PC-3 (cell line): ENCODE measurements around the gene DLGAP1. TPM values are rescaled to one million over a fixed set of nuclear protein-coding genes. Genes with fewer than 3 reads are reported as not detected.

Experiments
- ATAC-seq: fragments of 200-7000 bp; cut with Tn5 transposase; 2 replicates; pipeline ENCODE4 v1.9.1; 2020; ENCODE audit warnings: mild to moderate bottlenecking, moderate library complexity
- BruUV-seq: library from RNA; stranded (reverse); fragments of 400-500 nt; replicated peaks from 2 replicates; lab custom pipeline; 2021; lab: Mats Ljungman, UMichigan
- CTCF ChIA-PET: fragments of 300-600 bp; sonication (Branson Sonifier 250); formaldehyde crosslinking; loops from one replicate; lab custom pipeline; 2022; ENCODE audit warnings: antibody characterized with exemption; lab: Charles Lee
- POLR2A ChIA-PET: fragments of 300-600 bp; sonication (Branson Sonifier 250); formaldehyde crosslinking; loops from one replicate; lab custom pipeline; 2022; ENCODE audit warnings: antibody characterized with exemption; ENCODE audit not compliant: unreplicated experiment; lab: Charles Lee
- DNase-seq: peaks from one replicate; pipeline ENCODE4 v3.0.0-alpha.2; 2015
- H2AFZ ChIP-seq: fragments of 300-600 bp; sonication (generic); 2 replicates; pipeline ENCODE4 v1.6.0; 2016; ENCODE audit warnings: antibody characterized with exemption, low read length
- H3F3A ChIP-seq: fragments of 300-600 bp; sonication (generic); one replicate; pipeline ENCODE4 v1.6.0; 2017; ENCODE audit warnings: antibody characterized with exemption, low read length, control low read depth, mild to moderate bottlenecking; ENCODE audit not compliant: unreplicated experiment
- H3K27ac ChIP-seq: fragments of 300-600 bp; sonication (generic); 2 replicates; pipeline ENCODE4 v1.5.1; 2016; ENCODE audit warnings: mild to moderate bottlenecking, low read length
- H3K27me3 ChIP-seq: fragments of 300-600 bp; sonication (generic); 2 replicates; pipeline ENCODE4 v1.6.1; 2016; ENCODE audit warnings: low read length, mixed read lengths
- H3K36me3 ChIP-seq: fragments of 300-600 bp; sonication (generic); 2 replicates; pipeline ENCODE4 v1.6.1; 2016; ENCODE audit warnings: low read depth, mixed run types, low read length, mixed read lengths
- H3K4me1 ChIP-seq: fragments of 300-600 bp; sonication (generic); 2 replicates; pipeline ENCODE4 v1.5.1; 2016; ENCODE audit warnings: low read length; ENCODE audit not compliant: insufficient read depth
- H3K4me2 ChIP-seq: fragments of 300-600 bp; sonication (generic); 2 replicates; pipeline ENCODE4 v1.6.0; 2016; ENCODE audit warnings: low read length
- H3K4me3 ChIP-seq: fragments of 300-600 bp; sonication (generic); 2 replicates; pipeline ENCODE4 v1.5.1; 2016; ENCODE audit warnings: mild to moderate bottlenecking, low read length, mixed read lengths
- H3K79me2 ChIP-seq: fragments of 300-600 bp; sonication (generic); 2 replicates; pipeline ENCODE4 v1.6.1; 2017; ENCODE audit warnings: low read length, mixed read lengths
- H3K9ac ChIP-seq: fragments of 300-600 bp; sonication (generic); 2 replicates; pipeline ENCODE4 v1.6.0; 2016; ENCODE audit warnings: mild to moderate bottlenecking, low read length
- H3K9me2 ChIP-seq: fragments of 300-600 bp; sonication (generic); replicated peaks from 2 replicates; pipeline ENCODE4 v1.6.1; 2016; ENCODE audit warnings: mixed run types, low read length, mixed read lengths
- H3K9me3 ChIP-seq: fragments of 300-600 bp; sonication (generic); 2 replicates; pipeline ENCODE4 v1.6.1; 2016; ENCODE audit warnings: low read length, mixed read lengths
- H4K20me1 ChIP-seq: fragments of 300-600 bp; sonication (generic); 2 replicates; pipeline ENCODE4 v1.6.1; 2016; ENCODE audit warnings: low read length, mixed read lengths
- EZH2 ChIP-seq: fragments of 300-600 bp; sonication (generic); IDR thresholded peaks from one replicate; pipeline ENCODE4 v1.6.1; 2017; ENCODE audit warnings: antibody characterized with exemption, mild to moderate bottlenecking, low read length; ENCODE audit not compliant: unreplicated experiment
- EZH2phosphoT487 ChIP-seq: fragments of 300-600 bp; sonication (generic); IDR thresholded peaks from 2 replicates; pipeline ENCODE4 v1.6.1; 2018; ENCODE audit warnings: mild to moderate bottlenecking, antibody characterized with exemption, low read length, borderline replicate concordance
- intact Hi-C: fragments of 100-400 bp; cut with micrococcal nuclease; formaldehyde crosslinking; loops from 2 replicates; pipeline ENCODE4 v1.9.0; 2023
- total RNA-seq: library from RNA; depleted of rRNA; stranded (reverse); fragments of >200 nt; gene quantifications from 2 replicates; pipeline ENCODE4 v1.2.3, GENCODE V29; 2014
- TF ChIP-seq, protein P1 (sequence below): fragments of 300-600 bp; sonication (generic); conservative IDR thresholded peaks from 2 replicates; pipeline ENCODE4 v1.5.1; 2017; ENCODE audit warnings: antibody characterized with exemption, low read depth, mild to moderate bottlenecking, low read length

Gene DLGAP1
- total RNA-seq, 1 experiment from 2014 or later = not detected

DNA sequence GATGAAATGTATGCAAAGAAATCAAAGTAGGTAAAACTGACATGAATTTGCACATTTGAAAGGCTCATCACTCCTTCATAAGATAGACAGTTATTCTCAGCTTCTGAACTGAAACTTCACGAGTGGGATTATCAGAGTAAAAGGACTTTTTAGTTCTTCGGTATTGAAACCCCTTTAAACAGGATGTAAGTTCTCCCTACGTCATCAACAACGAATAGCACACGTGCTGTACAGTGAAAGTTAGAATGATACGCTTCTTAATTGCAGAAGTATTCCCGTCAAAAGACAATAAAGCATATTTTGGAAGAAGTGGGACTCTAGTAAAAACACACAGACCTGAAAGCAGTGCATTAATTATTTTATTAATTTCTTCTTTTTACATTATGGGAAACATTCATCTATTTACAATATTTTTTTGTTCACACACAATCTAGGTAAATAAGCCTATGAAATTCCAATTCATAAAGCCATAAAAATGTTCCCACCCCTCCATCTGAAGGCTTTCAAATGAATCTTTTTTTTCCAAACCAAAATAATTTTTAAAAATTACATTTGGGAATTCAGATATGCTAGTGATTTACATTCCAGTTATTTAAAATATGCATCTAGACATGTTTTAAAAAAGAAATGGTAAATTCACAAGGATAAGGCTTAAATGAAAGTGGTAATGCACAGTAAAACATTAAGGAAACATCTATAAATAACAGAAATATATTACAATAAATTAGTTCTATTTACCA is 959.2 kb downstream of the DLGAP1 start:
- ChIA-PET CTCF (no interaction called here), POLR2A (interaction anchor here (0.7 kb wide), 1 partner anchor 37 kb away, joined by 3 read pairs; no protein-coding TSS in a partner anchor)
- DNase-seq (no peak), ATAC-seq (no peak)
- Histone ChIP-seq H3K4me3 (no peak overlapping the region), H3K36me3 (no peaks in the 10 kb centered on the region), H3K9me3 (no peaks in the 10 kb centered on the region), H3F3A (no peaks in the 10 kb centered on the region), H3K27ac (no peak overlapping the region), H3K27me3 (no peaks in the 10 kb centered on the region), H3K4me1 (no peaks in the 10 kb centered on the region), H4K20me1 (no peaks in the 10 kb centered on the region), H3K4me2 (no peak overlapping the region), H2AFZ (no peak overlapping the region), H3K79me2 (no peaks in the 10 kb centered on the region), H3K9me2 (no peaks in the 10 kb centered on the region), H3K9ac (no peak overlapping the region)
- no peak for TF ChIP-seq EZH2
- no peak for TF ChIP-seq EZH2phosphoT487
- TF ChIP-seq, protein P1, sequence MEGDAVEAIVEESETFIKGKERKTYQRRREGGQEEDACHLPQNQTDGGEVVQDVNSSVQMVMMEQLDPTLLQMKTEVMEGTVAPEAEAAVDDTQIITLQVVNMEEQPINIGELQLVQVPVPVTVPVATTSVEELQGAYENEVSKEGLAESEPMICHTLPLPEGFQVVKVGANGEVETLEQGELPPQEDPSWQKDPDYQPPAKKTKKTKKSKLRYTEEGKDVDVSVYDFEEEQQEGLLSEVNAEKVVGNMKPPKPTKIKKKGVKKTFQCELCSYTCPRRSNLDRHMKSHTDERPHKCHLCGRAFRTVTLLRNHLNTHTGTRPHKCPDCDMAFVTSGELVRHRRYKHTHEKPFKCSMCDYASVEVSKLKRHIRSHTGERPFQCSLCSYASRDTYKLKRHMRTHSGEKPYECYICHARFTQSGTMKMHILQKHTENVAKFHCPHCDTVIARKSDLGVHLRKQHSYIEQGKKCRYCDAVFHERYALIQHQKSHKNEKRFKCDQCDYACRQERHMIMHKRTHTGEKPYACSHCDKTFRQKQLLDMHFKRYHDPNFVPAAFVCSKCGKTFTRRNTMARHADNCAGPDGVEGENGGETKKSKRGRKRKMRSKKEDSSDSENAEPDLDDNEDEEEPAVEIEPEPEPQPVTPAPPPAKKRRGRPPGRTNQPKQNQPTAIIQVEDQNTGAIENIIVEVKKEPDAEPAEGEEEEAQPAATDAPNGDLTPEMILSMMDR = no peak
- BruUV-seq = no TSS peak
- intact Hi-C loops = loop anchor here (5.0 kb wide), 1 partner anchor 39 kb away; no protein-coding TSS in a partner anchor

DNA sequence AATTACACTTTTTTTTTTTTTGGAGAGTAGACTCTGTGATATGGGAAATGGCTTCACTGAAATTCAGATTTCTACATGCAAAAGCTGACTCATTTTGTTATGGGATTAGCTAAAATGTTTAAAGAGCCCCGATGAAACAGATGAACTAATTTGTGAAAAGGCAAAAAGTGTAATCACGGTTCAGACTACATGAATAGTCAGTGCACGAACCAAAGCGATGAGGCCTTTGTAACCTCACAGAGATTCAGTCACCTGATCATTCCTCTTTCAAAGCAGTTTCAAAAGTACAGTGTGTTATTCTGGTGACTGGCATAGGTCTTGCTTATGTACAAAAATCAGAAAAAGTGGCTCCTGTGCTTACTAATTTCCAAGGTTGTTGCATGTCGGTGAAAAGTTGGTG is 960.5 kb downstream of the DLGAP1 start:
- POLR2A ChIA-PET = no interaction called here

DNA sequence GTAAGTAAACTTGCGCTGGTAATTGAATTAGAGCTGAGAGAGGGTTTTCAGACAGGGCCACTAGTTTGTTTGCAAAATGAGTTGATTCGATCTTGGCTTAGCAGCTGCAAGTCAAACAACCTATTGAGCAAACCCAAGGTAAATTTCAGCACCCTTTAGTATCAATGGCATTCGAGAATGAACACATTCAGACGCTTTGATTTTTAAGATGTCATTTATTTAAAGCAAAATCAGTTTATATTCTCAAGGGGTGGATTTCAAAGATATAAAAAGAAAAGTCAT is 960.9 kb downstream of the DLGAP1 start:
- no peak for DNase-seq
- POLR2A ChIA-PET = no interaction called here
- TF ChIP-seq EZH2phosphoT487 = no peak
- BruUV-seq = no TSS peak
- Histone ChIP-seq H3K79me2 (no peaks in the 10 kb centered on the region), H3K4me3 (no peak overlapping the region), H3K4me2 (no peak overlapping the region), H3K36me3 (no peaks in the 10 kb centered on the region), H3K27me3 (no peaks in the 10 kb centered on the region), H3K4me1 (no peaks in the 10 kb centered on the region), H2AFZ (no peak overlapping the region), H3F3A (no peaks in the 10 kb centered on the region), H3K9ac (no peak overlapping the region), H4K20me1 (no peaks in the 10 kb centered on the region), H3K9me2 (no peaks in the 10 kb centered on the region), H3K27ac (no peak overlapping the region), H3K9me3 (no peaks in the 10 kb centered on the region)
- no peak for ATAC-seq
- intact Hi-C loops = no loop called here
- CTCF ChIA-PET = no interaction called here

More for the DNA sequence above, 960.5 kb downstream of the DLGAP1 start:
- no peaks in the 10 kb centered on the region for H3K4me1 ChIP-seq
- DNase-seq (no peak), ATAC-seq (no peak)
- no peaks in the 10 kb centered on the region for H3K9me2 ChIP-seq
- H3F3A ChIP-seq = no peaks in the 10 kb centered on the region
- H3K9ac ChIP-seq = no peak overlapping the region
- H2AFZ ChIP-seq = no peak overlapping the region
- no peak overlapping the region for H3K4me2 ChIP-seq
- H4K20me1 ChIP-seq = no peaks in the 10 kb centered on the region
- CTCF ChIA-PET = no interaction called here
- no peaks in the 10 kb centered on the region for H3K27me3 ChIP-seq
- no peak overlapping the region for H3K4me3 ChIP-seq
- H3K9me3 ChIP-seq = no peaks in the 10 kb centered on the region
- no peak overlapping the region for H3K27ac ChIP-seq
- H3K36me3 ChIP-seq = no peaks in the 10 kb centered on the region
- H3K79me2 ChIP-seq = no peaks in the 10 kb centered on the region
- BruUV-seq = no TSS peak
- intact Hi-C loops = no loop called here
- no peak for TF ChIP-seq EZH2
- TF ChIP-seq EZH2phosphoT487 = no peak
- TF ChIP-seq, protein P1 = no peak
